HG02885 (cell line): Measurements from ENCODE around the gene ATP6V1D.
A peak's percentile ranks its signal among the peaks of the same experiment; 100 is the strongest.
"Not testable (repeated sequence)": the region's sequence is repeated elsewhere in the genome, so short reads cannot be mapped to it uniquely, and the experiment has no call there.

Source experiments
- ATAC-seq: cut with Tn5 transposase; IDR thresholded peaks from one replicate; pipeline ENCODE4 v1.9.1; 2021; ENCODE audit warnings: mild to moderate bottlenecking; ENCODE audit not compliant: unreplicated experiment, poor library complexity

ATP6V1D gene

DNA sequence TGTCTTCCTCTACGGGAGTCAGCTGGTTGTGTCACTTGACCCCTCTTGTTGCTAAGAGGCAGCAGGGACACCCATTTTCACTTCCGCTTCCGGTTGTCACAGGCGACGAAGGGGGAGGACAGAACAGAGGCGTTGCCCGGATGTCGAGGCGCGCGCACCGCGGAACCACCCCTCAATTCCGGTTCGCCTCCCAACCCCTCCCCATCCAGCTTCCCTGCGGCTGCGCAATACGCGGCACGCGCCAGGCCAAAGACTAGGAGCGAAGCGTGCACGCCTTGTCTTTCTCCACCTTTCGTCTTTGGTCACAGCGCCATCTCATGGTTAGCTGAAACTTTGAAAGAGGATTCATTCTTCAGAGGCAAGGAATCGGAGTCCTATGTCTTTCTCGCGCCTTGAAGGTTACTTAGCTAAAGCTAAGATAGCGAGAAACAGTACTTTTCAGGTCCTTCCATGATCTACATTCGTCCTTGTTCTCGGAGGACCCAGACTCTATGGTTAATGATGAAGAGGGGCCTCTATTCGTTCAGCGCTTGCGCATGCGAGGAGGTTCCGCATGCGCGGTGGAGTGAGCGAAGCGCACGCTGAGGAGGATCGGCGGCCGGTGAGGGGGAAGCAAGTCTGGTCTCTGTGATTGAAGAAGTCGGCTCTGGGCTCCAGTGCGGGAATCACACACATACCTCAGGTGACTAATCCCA, at the start of gene ATP6V1D, which contains the start of gene EIF2S1:
Gene ATP6V1D, minus strand, starts transcription at position 30 of the 695 bp plus-strand sequence. CDS start 106 bp downstream, outside the sequence.
Gene EIF2S1, plus strand, starts transcription at position 554 of the 695 bp plus-strand sequence. CDS start 4,440 bp downstream, outside the sequence.
- peak; percentile 92 for ATAC-seq

GRCh38 chr14:67408122-67408801, 48.7 kb upstream of the ATP6V1D start:
- ATAC-seq, result not testable (repeated sequence)

DNA sequence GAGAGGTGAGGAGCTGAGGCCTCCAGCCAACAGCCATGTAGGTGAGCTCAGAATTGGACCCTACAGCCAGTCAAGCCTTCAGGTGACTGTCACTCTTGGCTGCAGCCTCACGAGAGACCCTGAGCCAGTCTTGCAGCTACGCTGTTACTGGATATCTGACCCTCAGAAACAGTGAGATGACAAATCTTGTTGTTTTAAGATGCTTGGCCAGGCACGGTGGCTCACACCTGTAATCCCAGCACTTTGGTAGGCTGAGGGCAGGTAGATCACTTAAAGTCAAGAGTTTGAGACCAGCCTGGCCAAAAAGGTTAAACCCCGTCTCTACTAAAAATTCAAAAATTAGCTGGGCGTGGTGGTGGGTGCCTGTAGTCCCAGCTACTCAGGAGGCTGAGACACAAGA, 46.2 kb upstream of the ATP6V1D start:
- ATAC-seq, result no peak

DNA sequence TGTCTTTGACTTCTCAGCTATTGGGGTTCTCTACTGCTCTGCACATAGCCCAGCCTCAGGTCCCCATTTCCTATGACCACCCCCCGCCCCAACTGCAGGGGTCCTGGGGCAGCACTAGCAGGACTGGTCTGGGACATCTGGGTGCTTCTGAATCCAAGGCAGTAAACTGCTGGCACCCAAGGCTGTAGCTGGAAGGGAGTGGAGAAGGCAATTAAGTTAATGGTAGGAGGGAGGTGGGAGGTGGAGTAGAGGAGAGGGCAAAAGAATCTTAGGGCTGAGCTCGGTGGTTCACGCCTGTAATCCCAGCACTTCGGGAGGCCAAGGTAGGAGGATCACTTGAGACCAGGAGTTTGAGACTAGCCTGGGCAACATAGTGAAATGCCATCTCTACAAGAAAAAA, 40.8 kb upstream of the ATP6V1D start:
- ATAC-seq, result no peak

DNA sequence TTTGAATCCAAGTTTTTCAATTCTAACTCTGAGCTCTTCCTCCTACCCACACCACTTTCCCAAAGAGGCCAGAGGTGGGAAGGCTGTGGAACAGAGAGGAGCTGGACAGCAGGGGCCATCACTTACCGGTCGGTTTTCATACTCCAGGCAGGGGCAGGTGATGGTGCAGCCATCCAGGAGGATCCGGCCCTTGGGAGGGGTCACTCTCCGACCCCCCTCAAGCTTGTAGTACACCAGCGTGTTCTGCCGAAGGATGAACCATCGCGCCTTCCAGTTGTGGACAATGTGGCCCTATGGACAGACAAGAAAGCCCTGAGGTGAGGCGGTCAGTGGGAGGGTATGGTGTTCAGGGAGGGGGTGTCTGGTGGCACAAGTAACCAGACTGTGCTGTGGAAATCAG, 37.9 kb upstream of the ATP6V1D start:
- ATAC-seq, result no peak

- no peak for ATAC-seq
Measured at GRCh38 chr14:67396381-67396970, 36.9 kb upstream of the ATP6V1D start.

DNA sequence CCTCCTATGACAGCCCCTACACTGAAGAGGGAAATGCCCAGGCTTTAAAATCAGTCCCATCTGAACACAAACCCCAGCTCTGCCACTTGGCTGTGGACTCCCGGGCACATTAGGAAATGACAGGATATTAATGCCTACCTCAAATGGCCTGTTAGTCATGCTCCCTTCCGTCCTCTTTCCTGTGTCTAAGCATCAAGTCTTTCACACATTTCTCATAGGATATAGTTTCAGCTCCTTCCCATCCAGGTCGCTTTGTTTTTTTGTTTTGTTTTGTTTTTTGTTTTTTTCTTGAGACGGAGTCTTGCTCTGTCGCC, 36.2 kb upstream of the ATP6V1D start:
- no peak for ATAC-seq

DNA sequence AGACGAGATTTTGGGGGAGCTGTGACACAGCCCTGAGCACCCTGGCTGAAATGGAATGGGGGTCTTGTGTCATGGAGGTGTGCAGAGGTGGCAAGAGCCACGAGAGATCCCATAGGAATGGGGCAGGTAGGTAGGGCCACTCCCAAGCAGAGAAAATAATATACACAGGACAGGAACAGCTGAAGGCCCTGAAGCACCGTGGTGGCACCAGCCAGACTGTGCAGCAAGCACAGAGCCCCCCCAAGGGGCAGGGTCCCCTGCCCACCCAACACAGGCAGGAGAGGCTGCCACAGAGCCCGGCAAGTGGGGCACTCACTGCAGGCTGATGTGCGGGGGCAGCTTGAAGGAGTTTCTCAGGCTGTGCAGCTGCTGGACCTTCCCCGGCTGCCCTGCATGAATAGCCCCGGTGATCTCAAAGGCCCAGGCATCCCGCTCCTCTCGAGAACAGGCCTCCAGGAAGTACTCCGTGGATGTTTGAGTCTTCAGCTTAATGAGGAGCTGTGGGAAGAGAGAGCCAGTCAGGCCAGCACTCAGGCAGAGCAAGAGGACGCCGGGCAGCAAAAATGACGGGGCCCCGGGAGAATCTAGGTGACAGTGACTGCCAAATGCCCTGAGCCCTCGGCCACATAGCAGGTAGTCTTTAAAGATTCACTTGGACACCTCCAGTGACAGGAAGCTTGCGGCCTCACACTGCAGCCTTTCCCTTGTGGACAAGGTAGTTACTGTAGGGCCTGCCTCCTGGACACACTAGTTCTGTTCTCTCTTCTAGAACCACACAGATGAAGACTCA, 35.7 kb upstream of the ATP6V1D start:
- ATAC-seq, result no peak

DNA sequence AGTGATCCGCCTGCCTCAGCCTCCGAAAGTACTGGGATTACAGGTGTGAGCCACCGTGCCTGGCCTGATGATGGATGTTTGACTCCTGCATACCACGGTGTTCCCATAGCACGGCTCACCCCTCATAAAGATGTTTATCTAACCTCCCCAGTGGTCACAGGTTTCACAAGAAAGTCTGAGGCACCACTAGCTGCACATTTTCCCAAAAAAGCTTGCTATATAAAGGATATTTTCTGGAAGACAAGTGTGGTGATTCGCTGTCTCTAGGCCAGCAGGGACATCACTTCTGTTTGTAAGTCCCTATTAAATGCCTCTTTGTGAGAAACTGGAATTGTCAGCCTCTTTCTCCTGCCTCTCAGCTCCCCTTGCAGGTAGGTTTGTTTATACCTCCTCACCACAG, 34.1 kb upstream of the ATP6V1D start:
- ATAC-seq, result no peak

GRCh38 chr14:67392800-67393199, 33.2 kb upstream of the ATP6V1D start:
- no peak for ATAC-seq

DNA sequence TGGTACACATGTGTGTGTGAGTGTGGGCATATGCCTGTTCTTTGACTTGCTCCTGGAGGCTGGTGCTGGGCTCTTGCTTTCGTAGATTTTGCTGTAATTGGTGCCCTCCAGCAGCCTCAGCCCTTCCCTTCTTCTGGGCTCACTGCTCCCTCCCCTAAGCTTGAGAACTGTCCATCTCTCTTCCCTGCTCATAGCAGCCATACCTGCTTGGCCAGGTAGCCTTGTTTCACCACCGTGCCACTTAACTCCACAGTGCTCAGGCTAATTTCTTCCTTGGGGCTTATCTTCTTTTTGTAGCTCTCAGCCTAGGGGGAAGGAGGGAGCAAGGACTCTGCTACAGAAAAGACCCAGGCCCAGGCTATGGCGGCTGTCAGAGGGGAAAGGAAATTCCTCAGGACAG, 32.5 kb upstream of the ATP6V1D start:
- no peak for ATAC-seq

- ATAC-seq, result no peak
Measured at GRCh38 chr14:67391268-67391667, 31.7 kb upstream of the ATP6V1D start.

- ATAC-seq, result no peak
Measured at GRCh38 chr14:67389811-67390534, 30.4 kb upstream of the ATP6V1D start.

GRCh38 chr14:67389275-67389674, 29.7 kb upstream of the ATP6V1D start:
- no peak for ATAC-seq

DNA sequence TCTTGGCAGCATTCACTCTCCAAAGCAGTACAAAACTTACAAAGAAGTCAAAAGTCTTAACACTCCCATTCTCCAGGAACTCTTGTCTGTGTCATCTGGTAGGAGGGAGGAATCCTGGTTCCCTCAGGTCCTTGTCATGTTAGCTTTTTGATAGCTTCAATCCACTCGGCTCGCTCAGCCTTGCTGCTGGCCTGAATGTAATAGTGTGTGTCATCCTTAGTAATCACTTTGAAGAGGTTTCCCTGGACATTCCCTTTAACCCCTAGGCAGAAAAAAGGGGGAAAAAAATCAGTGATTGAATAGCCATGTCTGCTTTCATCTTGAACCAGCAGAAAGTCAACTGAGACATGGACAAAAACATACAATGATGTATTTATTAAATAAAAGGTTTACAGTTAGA, 27.6 kb upstream of the ATP6V1D start:
- ATAC-seq, result no peak

GRCh38 chr14:67385618-67386017, 26.0 kb upstream of the ATP6V1D start:
- no peak for ATAC-seq

DNA sequence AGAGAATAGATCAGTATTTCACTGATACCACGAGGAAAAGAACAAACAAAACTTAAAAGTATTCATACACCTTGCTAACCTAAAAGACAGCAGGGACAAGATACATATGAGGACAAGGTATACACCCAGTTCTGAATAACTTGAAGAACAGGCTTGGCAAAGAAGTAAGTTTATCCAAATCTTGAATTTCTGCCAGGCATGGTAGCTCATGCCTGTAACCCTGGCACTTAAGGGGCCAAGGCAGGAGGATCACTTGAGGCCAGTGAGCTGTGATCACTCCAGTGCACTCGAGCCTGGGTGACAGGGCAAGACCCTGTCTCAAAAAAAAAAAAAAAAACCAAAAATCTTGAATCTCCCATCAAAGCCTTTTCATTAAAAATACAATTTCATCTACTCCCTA, 25.5 kb upstream of the ATP6V1D start:
- no peak for ATAC-seq

DNA sequence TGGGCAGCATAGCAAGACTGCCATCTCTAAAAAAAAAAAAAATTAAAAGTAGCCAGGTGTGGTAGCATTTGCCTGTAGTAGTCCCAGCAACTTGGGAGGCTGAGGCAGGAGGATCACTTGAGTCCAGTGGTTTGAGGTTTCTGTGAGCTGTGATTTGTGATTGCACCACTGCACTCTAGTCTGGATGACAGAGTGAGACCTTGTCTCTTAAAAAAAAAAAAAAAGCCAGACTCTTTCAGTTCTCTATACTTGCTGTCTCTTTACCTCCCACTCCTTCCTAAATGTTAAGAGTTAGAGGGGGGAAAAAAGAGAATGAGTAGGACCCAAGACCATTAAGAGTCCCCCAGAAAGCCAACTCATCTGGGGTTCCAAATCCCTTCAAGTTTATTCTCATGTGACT, 18.3 kb upstream of the ATP6V1D start:
- peak; percentile 43 for ATAC-seq

DNA sequence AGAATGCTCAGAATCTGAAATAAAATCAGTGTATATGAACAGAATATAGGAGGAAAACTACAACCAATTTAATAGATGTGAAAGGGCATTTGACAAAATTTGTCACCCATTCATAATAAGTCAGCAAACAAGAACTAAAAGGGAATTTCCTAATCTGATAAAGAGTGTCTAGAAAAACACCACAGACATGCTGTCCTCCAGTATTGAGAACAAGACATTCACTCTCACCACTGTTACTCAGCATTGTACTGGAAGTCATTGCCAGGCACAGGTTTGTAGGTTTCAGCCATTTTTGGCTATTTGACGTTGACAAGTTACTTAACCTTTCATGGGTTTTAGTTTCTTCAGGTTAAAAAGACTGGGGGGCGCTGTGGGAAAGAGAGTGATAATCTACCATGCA, 13.7 kb upstream of the ATP6V1D start:
- no peak for ATAC-seq

GRCh38 chr14:67372833-67373232, 13.2 kb upstream of the ATP6V1D start:
- ATAC-seq, result no peak
